Right kidney (tissue), 9 donors: Measurements from ENCODE around the gene QRICH2.
"Not testable (repeated sequence)": the region's sequence is repeated elsewhere in the genome, so short reads cannot be mapped to it uniquely, and the experiment has no call there.

Source experiments
- DNase-seq: peaks from one replicate; pipeline ENCODE4 v3.0.0-alpha.2; 2016
- long read RNA-seq, 8 donors: transcript quantifications; one replicate each; lab custom pipeline, GENCODE V29; 2026

QRICH2 gene
- long read RNA-seq, donor 1: 0 reads
- long read RNA-seq, donor 2: 0 reads
- long read RNA-seq, donor 3: 0 reads
- long read RNA-seq, donor 4: 0 reads
- long read RNA-seq, donor 5: 0 reads
- long read RNA-seq, donor 6: 0 reads
- long read RNA-seq, donor 7: 0 reads
- long read RNA-seq, donor 8: 0 reads

- no peak for DNase-seq
Observed at GRCh38 chr17:76307966-76308338, at the start of gene QRICH2. Gene QRICH2, minus strand, starts transcription at chr17:76308276. Its CDS starts 278 bp downstream, at chr17:76307998.

- no peak for DNase-seq
Observed at GRCh38 chr17:76357597-76358158, 49.6 kb upstream of the QRICH2 start.

- no peak for DNase-seq
Observed at GRCh38 chr17:76356803-76357456, 48.9 kb upstream of the QRICH2 start.

- DNase-seq: peak; percentile 27
Observed at GRCh38 chr17:76354747-76355310, 46.8 kb upstream of the QRICH2 start.

GRCh38 chr17:76354317-76354729 is 46.2 kb upstream of the QRICH2 start:
- no peak for DNase-seq

- peak; percentile 100 for DNase-seq
Observed at GRCh38 chr17:76353599-76354316, 45.7 kb upstream of the QRICH2 start, which contains the start of gene PRPSAP1. Gene PRPSAP1, minus strand, starts transcription at chr17:76353916. Its CDS starts 213 bp downstream, at chr17:76353703.

GRCh38 chr17:76353004-76353598 is 45.0 kb upstream of the QRICH2 start:
- peak; percentile 72 for DNase-seq

GRCh38 chr17:76351526-76352071 is 43.5 kb upstream of the QRICH2 start:
- no peak for DNase-seq

GRCh38 chr17:76350463-76350862 is 42.4 kb upstream of the QRICH2 start:
- DNase-seq: no peak

- not testable (repeated sequence) for DNase-seq
Observed at GRCh38 chr17:76346936-76347335, 38.9 kb upstream of the QRICH2 start.

- DNase-seq: no peak
Observed at GRCh38 chr17:76345377-76345974, 37.4 kb upstream of the QRICH2 start.

- no peak for DNase-seq
Observed at GRCh38 chr17:76343106-76343505, 35.0 kb upstream of the QRICH2 start.

GRCh38 chr17:76341301-76341700 is 33.2 kb upstream of the QRICH2 start:
- no peak for DNase-seq

GRCh38 chr17:76337413-76337777 is 29.3 kb upstream of the QRICH2 start:
- DNase-seq: no peak

GRCh38 chr17:76336756-76337412 is 28.8 kb upstream of the QRICH2 start:
- DNase-seq: no peak

- DNase-seq: no peak
Observed at GRCh38 chr17:76335716-76336381, 27.8 kb upstream of the QRICH2 start.

- no peak for DNase-seq
Observed at GRCh38 chr17:76333673-76334505, 25.8 kb upstream of the QRICH2 start.

- no peak for DNase-seq
Observed at GRCh38 chr17:76331083-76331482, 23.0 kb upstream of the QRICH2 start.

GRCh38 chr17:76329664-76330063 is 21.6 kb upstream of the QRICH2 start:
- no peak for DNase-seq

- DNase-seq: no peak
Observed at GRCh38 chr17:76327696-76328095, 19.6 kb upstream of the QRICH2 start.
